PFSK-1 (cell line): Measurements from ENCODE around the gene TBX19.

ENCODE experiments used
- FOXP2 ChIP-seq: optimal IDR thresholded peaks from 2 replicates; pipeline ENCODE3; 2011; ENCODE audit warnings: borderline replicate concordance, control low read depth, inconsistent platforms; ENCODE audit not compliant: insufficient read depth; ENCODE audit errors: extremely low read length, extremely low read depth
- POLR2AphosphoS5 ChIP-seq: IDR thresholded peaks from 2 replicates; pipeline ENCODE4 v1.6.1; 2012; ENCODE audit warnings: low read depth, mild to moderate bottlenecking, control low read depth, low read length, moderate library complexity
- REST ChIP-seq, 2 experiments: IDR thresholded peaks; 2 replicates each; pipeline versions ENCODE4 v1.6.1 to v1.8.0; 2011 to 2012; ENCODE audit warnings: low read depth in 2 of 2, low read length in 2 of 2, control low read depth in 1 of 2, inconsistent platforms in 1 of 2, mild to moderate bottlenecking in 1 of 2, moderate library complexity in 1 of 2; ENCODE audit not compliant: insufficient read depth in 1 of 2
- SIN3A ChIP-seq: IDR thresholded peaks from 2 replicates; pipeline ENCODE4 v1.6.1; 2012; ENCODE audit warnings: mild to moderate bottlenecking, low read length, moderate library complexity, borderline replicate concordance; ENCODE audit not compliant: insufficient read depth
- TAF1 ChIP-seq: IDR thresholded peaks from 2 replicates; pipeline ENCODE4 v1.6.1; 2012; ENCODE audit warnings: low read length, control low read depth, borderline replicate concordance; ENCODE audit not compliant: insufficient read depth

GRCh38 chr1:168273575-168273974, 7.1 kb upstream of the TBX19 start:
- TF ChIP-seq REST (IDR thresholded peaks at IDR 0.05; ENCODE audit: insufficient read depth in 1 of 2, low read depth in 2 of 2, low read length in 2 of 2): no peak
- TF ChIP-seq POLR2AphosphoS5: no peak
- no peak for TF ChIP-seq TAF1
- no peak for TF ChIP-seq SIN3A
- TF ChIP-seq FOXP2: no peak
